Stimulated activated CD4-positive, alpha-beta T cell treated with anti-CD3 and anti-CD28 coated beads, TNF-alpha, amount 100 ng/mL, for 48 hours (primary cell): ENCODE data around the gene DKKL1.
A peak's percentile ranks its signal among the peaks of the same experiment; 100 is the strongest.

Experiments used
- DNase-seq, 3 donors: peaks; one replicate each; pipeline ENCODE4 v3.0.0-alpha.2; 2020; ENCODE audit warnings: low read depth in 3 of 3

Gene DKKL1

GRCh38 chr19:49422407-49423070, 58.9 kb downstream of the DKKL1 start:
- DNase-seq = peak in 1 of 3 donors; percentile 47

- DNase-seq = no peak
These were observed 59.7 kb downstream of the DKKL1 start, which contains the start of gene PTH2 for GRCh38 chr19:49423071-49423984. Gene PTH2 (minus strand): TSS chr19:49423441. CDS start chr19:49423339, 102 bp downstream.

GRCh38 chr19:49423985-49424303, 60.3 kb downstream of the DKKL1 start:
- DNase-seq = no peak
